GM18505 (cell line): ENCODE results near the gene ANKRD13D.
A peak's percentile ranks its signal among the peaks of the same experiment; 100 is the strongest.
"Not testable (repeated sequence)": the region's sequence is repeated elsewhere in the genome, so short reads cannot be mapped to it uniquely, and the experiment has no call there.

Source experiments
- ATAC-seq: cut with Tn5 transposase; IDR thresholded peaks from one replicate; pipeline ENCODE4 v1.9.1; 2021; ENCODE audit not compliant: unreplicated experiment
- POLR2A ChIP-seq: IDR thresholded peaks from 4 replicates; pipeline ENCODE4 v1.6.1; 2011; ENCODE audit warnings: borderline replicate concordance; ENCODE audit not compliant: insufficient read depth, insufficient read length; ENCODE audit errors: extremely low read depth

Gene ANKRD13D

GRCh38 chr11:67312187-67313021 is 23.3 kb downstream of the ANKRD13D start:
- no peak for TF ChIP-seq POLR2A

GRCh38 chr11:67313125-67313890 is 24.2 kb downstream of the ANKRD13D start:
- ATAC-seq = no peak
- no peak for TF ChIP-seq POLR2A

More at GRCh38 chr11:67312187-67313021, 23.3 kb downstream of the ANKRD13D start:
- no peak for ATAC-seq

GRCh38 chr11:67314218-67314617 is 25.1 kb downstream of the ANKRD13D start:
- no peak for TF ChIP-seq POLR2A
- no peak for ATAC-seq

- ATAC-seq = no peak
- no peak for TF ChIP-seq POLR2A
Observed at GRCh38 chr11:67315325-67315909, 26.3 kb downstream of the ANKRD13D start.

GRCh38 chr11:67316882-67317204 is 27.7 kb downstream of the ANKRD13D start:
- no peak for ATAC-seq
- no peak for TF ChIP-seq POLR2A

- peak; percentile 63 for TF ChIP-seq POLR2A
- peak; percentile 76 for ATAC-seq
Observed at GRCh38 chr11:67317205-67317887, 28.2 kb downstream of the ANKRD13D start.

- no peak for TF ChIP-seq POLR2A
- ATAC-seq = peak; percentile 35
Observed at GRCh38 chr11:67317888-67318555, 28.9 kb downstream of the ANKRD13D start.

GRCh38 chr11:67318876-67319275 is 29.8 kb downstream of the ANKRD13D start:
- ATAC-seq = not testable (repeated sequence)

- no peak for ATAC-seq
- TF ChIP-seq POLR2A = no peak
Observed at GRCh38 chr11:67320011-67320410, 30.9 kb downstream of the ANKRD13D start.

GRCh38 chr11:67320691-67321090 is 31.6 kb downstream of the ANKRD13D start:
- ATAC-seq = no peak
- TF ChIP-seq POLR2A = no peak

- no peak for ATAC-seq
- no peak for TF ChIP-seq POLR2A
Observed at GRCh38 chr11:67321313-67321871, 32.3 kb downstream of the ANKRD13D start.

GRCh38 chr11:67322049-67322448 is 32.9 kb downstream of the ANKRD13D start:
- TF ChIP-seq POLR2A = no peak

More at GRCh38 chr11:67322049-67322448, 32.9 kb downstream of the ANKRD13D start:
- ATAC-seq = no peak
